COLO668 (cell line): ENCODE data around the gene PLA2G7.
"Not testable (repeated sequence)": the region's sequence is repeated elsewhere in the genome, so short reads cannot be mapped to it uniquely, and the experiment has no call there.

ENCODE experiments used
- DNase-seq: peaks from one replicate; lab custom pipeline; 2025; ENCODE audit not compliant: unreplicated experiment; lab: John Stamatoyannopoulos, UW

PLA2G7 gene

GRCh38 chr6:46734867-46735719, at the start of gene PLA2G7:
PLA2G7 (minus strand) TSS chr6:46735375; CDS start chr6:46722891, 12,484 bp downstream.
- peak; percentile 39 for DNase-seq

- no peak for DNase-seq
Measured at GRCh38 chr6:46784535-46784934, 49.4 kb upstream of the PLA2G7 start.

- peak; percentile 35 for DNase-seq
Measured at GRCh38 chr6:46781478-46782378, 46.6 kb upstream of the PLA2G7 start.

- no peak for DNase-seq
Measured at GRCh38 chr6:46777476-46778346, 42.5 kb upstream of the PLA2G7 start.

- no peak for DNase-seq
Measured at GRCh38 chr6:46776070-46776712, 41.0 kb upstream of the PLA2G7 start.

GRCh38 chr6:46774736-46775135, 39.6 kb upstream of the PLA2G7 start:
- DNase-seq: not testable (repeated sequence)

GRCh38 chr6:46773201-46773855, 38.2 kb upstream of the PLA2G7 start:
- DNase-seq: no peak

- DNase-seq: no peak
Measured at GRCh38 chr6:46772762-46773161, 37.6 kb upstream of the PLA2G7 start.

GRCh38 chr6:46772016-46772415, 36.8 kb upstream of the PLA2G7 start:
- DNase-seq: no peak

GRCh38 chr6:46764961-46765360, 29.8 kb upstream of the PLA2G7 start:
- no peak for DNase-seq

GRCh38 chr6:46764280-46764679, 29.1 kb upstream of the PLA2G7 start:
- DNase-seq: not testable (repeated sequence)

- DNase-seq: no peak
Measured at GRCh38 chr6:46763466-46763865, 28.3 kb upstream of the PLA2G7 start.

GRCh38 chr6:46760925-46761324, 25.8 kb upstream of the PLA2G7 start:
- DNase-seq: no peak

- no peak for DNase-seq
Measured at GRCh38 chr6:46758960-46759753, 24.0 kb upstream of the PLA2G7 start.

GRCh38 chr6:46757214-46757596, 22.0 kb upstream of the PLA2G7 start:
- DNase-seq: no peak

GRCh38 chr6:46756469-46757213, 21.5 kb upstream of the PLA2G7 start:
- DNase-seq: no peak

GRCh38 chr6:46755865-46756264, 20.7 kb upstream of the PLA2G7 start:
- no peak for DNase-seq

GRCh38 chr6:46751658-46752057, 16.5 kb upstream of the PLA2G7 start:
- DNase-seq: no peak
